Stimulated activated CD4-positive, alpha-beta T cell treated with anti-CD3 and anti-CD28 coated beads, Interleukin-2, amount 100 ng/mL, for 48 hours (primary cell): ENCODE data around the gene LAMA2.
"Not testable (repeated sequence)": the region's sequence is repeated elsewhere in the genome, so short reads cannot be mapped to it uniquely, and the experiment has no call there.

Experiments
- DNase-seq, 2 donors: peaks; one replicate each; pipeline ENCODE4 v3.0.0-alpha.2; 2020

Gene LAMA2

DNA sequence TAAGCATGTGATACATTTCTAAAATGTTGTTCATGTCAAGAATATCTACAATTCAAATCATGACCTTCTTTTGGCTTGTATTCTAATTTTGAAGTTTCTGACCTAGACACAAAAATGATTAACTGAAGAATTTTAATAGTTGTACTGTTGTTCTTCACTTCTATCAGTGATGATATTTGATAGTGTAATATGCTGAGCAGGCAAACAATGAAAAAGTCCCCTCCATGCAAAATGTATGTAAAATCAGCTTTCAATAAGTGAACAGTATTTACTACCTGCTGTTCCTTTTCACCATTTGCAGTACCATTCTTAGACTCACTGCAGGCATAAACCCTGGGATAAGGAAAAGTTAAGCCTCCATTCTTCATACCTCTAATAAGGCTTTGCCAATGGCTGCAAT is 201.5 kb downstream of the LAMA2 start:
- no peak for DNase-seq

DNA sequence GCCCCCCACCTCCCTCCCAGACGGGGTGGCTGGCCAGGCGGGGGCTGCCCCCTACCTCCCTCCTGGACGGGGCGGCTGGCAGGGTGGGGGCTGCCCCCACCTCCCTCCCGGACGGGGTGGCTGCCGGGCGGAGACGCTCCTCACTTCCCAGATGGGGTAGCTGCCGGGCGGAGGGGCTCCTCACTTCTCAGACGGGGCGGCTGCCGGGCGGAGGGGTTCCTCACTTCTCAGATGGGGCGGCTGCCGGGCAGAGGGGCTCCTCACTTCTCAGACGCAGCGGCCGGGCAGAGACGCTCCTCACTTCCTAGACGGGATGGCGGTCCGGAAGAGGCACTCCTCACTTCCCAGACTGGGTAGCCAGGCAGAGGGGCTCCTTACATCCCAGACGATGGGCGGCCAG is 205.5 kb downstream of the LAMA2 start:
- not testable (repeated sequence) for DNase-seq

DNA sequence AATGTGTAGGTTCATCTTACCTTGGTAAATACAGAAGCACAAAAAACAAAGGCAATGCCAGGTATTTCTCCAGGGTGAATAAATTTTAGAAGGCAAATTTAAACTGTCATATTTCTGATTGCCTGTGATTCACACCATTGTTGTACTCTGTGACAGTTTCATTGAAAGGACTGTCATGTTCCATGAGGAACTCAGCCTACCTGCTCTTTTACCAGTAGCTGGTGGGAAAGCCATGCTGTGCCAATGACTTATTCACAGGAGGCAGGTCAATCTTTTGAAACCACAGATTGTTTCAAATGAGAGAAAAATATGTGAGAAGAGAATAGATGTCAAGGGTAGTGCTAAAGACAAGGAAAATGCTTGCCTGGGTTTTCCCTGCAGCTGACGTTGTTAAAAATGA is 206.4 kb downstream of the LAMA2 start:
- no peak for DNase-seq

DNA sequence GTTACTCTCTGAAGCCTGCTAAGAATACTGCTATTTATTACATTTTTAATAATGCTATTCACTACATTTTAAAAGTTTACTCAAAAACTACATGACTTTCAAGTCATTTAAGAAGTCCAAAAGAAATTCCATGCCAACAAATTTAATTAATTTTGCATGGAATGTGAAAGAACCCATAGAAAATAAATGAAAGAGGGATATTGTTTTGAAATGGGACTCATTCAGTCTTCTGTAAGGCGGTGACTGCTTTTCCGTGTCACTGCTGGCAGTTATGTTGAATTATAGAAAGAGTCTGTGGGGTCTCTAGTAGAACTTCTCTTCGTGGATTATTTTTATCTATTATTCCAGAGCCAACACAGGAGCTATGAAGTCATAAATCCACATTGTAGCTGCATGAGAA is 211.2 kb downstream of the LAMA2 start:
- DNase-seq: no peak

DNA sequence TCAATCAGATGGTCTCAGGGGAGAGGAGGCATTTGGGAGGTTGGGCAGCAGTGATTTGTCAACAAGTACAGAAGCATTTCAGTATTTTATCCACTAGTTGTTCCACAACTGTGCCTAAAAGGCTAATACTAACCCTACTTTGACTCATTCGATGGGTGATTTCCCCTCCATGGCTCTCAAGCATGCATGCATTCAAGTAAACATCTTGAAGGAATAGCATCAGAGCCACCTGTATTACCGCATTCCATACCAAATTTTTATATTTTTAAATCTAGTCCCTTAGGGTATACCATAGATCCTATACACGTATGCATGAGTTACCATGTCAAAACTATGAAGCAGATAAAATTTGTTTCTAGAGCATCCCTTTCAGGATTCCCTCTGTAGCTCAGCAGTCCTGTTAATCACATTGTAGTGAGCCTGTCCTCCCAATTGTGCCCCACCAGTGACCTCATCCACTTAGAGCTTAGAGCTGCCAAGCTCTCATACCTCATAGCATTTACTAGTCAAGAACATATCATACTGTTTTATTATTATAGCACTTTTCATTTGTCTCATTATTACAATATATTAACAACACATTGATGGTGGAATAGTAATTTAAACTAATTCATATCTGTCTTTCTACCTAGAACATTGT is 213.8 kb downstream of the LAMA2 start:
- DNase-seq: no peak

DNA sequence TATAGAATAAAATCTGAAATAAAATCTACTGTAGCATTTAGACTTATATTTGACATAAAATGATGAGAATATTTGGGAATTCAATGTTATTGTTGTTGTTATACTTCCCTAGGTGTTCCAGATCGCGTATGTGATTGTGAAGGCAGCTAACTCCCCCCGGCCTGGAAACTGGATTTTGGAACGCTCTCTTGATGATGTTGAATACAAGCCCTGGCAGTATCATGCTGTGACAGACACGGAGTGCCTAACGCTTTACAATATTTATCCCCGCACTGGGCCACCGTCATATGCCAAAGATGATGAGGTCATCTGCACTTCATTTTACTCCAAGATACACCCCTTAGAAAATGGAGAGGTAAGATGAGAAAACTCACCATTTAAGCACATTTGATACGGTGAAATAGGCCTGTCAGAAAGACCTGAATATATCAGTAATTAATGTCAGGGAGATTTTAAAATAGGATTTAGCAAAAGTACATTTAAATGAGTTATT is 215.2 kb downstream of the LAMA2 start:
- no peak for DNase-seq

DNA sequence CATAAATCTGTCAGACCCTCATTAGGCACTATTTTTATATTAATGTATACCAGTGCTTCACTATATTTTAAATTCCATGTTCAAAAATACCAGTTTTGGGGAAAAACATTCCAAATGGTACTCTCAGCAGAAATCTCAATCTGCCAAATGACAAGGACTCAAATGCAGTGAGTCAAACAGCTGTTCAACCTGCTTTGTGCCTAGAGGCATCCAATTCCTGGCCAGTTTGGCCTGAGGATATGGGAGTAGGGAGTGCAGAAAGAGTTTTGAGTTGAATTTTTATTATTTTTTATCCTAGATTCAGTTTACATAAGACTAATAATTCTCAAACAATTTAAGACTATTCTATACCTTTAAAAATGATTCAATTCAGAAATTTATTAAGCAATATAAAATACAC is 216.8 kb downstream of the LAMA2 start:
- no peak for DNase-seq

DNA sequence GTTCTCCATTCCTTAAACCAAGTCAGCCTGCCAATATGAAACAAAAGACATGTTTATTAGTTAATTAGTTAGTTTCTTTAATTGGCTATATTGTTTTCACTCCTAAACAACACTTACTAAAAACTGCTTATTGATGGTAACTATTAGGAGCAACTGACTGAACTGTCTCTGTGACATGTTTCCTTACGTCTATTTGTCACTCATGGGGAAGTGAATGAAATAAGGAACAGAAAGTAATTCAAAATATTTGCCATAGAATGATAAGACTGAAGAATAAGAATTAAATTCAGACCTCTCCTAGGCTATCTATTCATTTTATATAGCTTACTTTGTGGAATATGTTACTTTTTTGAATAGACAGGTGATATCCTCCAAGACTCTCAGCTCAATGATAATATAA is 217.2 kb downstream of the LAMA2 start:
- DNase-seq: no peak

DNA sequence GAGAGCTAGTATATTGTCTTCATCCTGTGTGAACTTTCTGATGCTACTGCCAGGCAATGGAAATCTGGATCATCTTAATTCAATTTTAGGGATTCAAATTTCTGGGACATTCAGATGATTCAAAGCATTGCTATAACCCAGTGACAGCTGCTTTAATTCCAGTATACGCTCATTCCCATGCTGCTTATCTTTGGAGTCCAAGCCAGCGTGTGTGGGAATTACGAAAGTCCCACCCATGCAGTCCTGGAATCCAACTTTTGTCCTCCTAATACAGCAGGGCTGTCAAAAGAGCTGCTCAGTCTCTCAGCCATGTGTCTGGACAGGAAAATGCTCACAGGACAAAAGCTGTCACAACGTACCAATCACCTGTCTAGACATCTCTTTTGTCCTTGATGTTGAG is 219.8 kb downstream of the LAMA2 start:
- DNase-seq: no peak

DNA sequence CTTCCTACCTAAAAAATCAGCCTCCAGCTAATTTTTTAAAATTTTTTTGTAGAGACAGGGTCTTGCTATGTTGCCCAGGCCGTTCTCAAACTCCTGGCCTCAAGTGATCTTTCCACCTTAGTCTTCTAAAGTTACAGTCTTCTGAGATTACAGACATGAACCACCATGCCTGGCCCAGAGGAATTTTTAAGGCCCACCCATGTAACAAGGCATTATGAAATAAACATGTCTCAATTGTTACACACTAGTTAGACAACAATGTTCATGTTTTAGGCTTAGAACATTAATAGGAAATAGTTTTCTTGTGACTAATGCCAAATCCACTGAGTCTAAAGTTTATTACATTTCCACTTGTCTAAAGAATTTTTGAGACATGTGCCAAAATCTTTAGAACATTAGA is 221.2 kb downstream of the LAMA2 start:
- no peak for DNase-seq

DNA sequence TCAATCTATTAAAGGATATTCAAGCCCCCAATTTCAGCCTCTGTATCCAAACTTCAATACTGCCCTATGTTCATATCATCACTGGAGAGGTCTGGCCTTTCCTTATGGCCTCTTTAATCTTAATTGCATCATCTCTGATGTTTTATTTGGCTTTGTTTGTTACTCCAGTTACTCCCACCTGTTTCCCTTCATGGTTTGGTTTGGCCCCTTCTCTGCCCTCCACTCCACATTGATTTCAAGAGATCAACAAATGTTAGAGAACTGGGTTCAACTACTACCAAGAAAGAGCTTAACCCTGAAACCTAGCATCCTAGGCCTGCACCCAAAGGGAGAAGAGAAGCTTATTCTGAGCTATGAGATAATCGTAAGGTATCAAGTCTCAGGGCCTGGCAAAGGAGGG is 221.6 kb downstream of the LAMA2 start:
- DNase-seq: no peak

DNA sequence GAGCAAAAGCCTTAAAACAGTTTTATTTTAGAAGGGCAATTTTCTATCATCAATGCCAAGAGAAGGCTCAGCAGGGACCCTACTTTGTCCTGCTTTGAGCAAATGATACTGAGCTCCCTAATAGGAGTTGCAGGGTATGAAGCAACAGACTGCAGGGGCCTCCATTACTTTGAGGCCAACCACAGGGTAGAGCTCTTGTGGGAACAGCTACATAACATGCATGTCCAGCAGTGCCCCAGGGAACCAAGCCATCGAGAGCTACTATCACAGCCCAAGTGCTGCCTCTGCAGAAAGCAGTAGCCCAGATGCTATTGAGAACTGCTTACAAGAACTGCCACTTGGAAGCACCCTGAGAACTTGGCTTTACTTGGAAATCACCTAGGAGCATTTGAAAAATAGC is 222.1 kb downstream of the LAMA2 start:
- DNase-seq: no peak

DNA sequence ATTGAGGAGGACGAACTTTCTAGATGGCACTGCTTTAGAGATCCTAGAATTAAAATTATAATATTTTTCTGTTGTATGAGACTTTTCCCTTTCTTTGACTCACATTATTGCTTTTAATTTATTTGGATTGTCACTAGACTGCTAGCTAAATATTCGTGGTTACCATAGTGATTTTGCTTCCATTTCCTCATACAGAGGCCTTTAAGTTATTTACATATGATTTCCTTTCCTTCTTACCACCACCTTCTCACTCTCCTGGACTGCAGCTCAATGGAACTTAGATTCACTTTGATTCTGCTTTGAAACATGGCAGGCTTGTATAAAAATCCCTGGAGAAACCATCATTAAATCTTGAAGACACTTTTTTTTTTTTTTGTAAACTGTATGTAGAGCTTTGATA is 222.9 kb downstream of the LAMA2 start:
- no peak for DNase-seq

DNA sequence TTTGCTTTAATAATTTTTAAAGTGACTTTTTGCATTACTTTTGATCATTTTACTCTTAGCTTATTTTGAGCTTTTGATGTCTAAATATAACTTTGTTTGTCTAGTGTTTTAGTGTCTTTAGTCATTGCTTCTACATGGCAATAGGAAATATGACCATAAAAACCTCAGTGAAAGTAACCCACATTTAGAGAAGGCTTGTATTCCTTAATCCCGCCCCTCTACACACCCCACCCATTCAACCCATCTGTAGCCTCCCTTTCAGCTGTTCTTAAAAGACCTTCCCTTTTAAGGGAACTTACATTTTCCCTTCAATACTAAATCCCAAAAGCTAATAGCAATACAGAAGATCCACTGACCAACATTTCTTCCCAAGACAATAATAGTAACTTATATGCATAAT is 225.4 kb downstream of the LAMA2 start:
- no peak for DNase-seq

DNA sequence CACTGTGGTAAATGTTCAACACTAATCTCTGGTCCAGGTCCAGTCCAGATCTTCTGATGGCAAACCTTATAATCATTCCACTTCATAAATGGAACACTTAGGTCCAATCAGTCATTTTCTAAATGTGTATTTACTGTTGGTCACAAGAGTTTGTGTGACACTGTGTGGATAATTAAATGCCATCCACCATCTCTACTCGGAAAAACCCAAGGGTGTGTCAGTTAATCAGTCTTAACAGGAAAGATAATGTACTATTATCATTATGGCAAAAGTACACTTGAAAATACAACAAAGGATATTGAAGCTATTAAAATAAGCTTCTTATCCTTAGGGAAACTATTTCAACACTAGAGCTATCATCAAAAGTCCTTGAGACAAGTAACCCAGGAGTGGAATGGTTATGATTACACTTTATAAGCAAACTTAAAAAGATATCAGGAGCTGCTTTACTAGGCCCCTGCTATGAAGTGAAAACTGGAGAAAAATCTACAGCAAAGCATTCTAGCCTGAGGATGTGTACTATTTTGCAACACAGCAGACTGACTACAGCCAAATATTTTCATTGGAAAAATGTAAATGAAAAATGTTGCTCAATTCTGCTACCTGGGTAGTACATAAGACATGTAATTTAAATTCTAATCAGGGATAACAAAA is 227.9 kb downstream of the LAMA2 start:
- DNase-seq: no peak

DNA sequence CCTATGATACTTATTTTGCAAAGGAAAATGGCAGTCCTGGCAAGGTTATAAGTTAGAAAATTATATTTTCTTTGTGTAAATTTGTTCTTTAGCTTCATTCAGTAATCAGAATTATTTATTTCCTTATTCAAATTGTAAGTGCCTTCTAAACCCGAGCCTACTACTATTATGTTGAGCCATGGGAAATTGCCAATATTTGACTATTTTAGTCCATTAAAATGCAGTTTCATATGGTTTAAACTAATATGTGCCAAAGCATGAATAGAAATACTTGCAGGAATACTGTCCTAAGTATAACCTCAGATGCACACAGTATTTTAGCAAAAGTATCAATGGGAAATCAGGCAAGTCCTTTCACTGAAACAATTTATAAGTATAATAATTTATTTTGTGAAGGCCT is 228.4 kb downstream of the LAMA2 start:
- no peak for DNase-seq

DNA sequence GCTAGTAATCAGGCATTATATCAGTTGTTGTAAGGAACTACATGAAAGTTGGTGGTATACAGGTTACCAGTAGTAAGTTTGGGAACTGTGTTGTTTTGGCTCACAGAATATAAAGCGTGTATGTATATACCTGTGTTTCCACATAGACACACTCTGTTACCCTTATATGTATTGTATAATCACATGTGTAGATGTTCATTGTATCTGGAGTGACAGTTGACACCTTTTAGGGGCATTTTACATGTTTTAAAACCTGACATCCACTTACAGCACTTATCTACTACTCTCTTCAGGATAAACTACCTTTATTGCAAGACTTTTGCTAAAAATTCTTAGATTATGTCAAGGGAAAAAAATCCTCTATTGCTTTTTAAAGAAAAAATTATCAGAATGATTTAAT is 228.9 kb downstream of the LAMA2 start:
- DNase-seq: no peak

DNA sequence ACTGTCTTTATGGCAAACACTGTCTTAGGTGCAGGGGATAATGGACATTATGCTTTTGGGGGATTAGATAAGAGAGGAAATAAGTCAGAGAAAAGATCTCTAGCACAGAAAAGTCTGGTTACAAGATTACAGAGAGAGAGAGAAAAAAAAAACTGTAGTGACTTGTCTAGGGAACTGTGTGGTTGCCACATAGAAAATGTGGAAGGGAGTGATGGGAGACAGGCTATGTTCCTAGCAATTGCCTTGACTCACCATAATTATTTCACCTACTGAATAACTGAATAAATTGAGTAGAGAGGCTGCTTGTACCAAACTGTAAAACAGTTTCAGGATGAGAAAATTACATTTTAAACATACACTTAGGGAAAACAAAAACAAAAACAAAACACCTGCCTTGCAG is 229.7 kb downstream of the LAMA2 start:
- no peak for DNase-seq

DNA sequence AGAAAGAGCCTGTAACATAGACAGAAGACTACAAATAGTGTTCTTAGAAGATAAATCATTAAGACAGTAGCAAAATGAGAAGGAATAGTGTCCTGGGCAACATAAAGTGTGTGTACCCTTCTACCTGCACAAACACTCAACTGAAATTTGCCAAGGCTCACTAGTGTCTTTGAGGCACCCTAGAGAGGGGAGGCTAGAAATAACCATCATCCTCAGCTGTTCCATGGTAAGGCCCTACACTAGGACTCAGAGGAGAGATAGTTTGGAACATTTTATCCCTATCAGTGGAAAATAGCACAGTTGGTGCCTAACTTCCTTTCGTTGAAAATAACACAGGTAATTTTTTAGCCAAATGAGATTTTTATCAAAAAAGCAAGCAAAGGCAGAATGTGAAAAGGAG is 230.7 kb downstream of the LAMA2 start:
- DNase-seq: no peak

DNA sequence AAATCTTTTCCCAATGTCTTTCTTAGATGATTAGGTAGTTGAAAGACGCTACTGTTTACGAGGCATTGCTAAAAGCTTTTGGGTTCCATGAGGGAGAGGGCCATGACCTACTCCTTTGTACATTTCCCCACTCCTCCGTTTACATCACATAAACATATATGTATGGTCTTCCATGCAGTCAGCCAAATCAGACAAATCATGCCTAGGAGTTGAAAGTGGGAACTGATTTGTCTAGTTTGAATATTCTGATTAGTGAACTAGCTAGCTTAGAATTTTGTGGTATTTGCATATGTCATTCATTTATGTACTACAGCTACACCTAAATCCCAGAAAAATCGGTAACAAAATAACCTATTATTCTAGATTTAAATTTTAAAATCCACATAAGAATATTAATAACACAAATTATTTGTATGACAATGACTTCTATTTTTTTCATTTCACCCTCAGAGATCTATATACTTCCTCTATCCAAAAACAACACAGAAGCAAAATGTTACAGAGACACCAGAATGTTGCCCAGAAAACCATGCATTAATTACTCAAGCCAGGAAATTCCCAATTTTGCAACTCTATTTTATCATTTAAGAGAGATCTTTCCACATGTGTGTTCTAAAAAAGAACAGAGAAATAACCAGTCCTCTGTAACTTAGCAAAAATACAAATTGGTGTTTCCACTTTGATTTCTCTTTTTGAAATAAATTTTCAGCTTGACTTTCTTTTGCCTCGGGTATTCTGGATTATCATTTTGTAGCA is 231.9 kb downstream of the LAMA2 start:
- no peak for DNase-seq

DNA sequence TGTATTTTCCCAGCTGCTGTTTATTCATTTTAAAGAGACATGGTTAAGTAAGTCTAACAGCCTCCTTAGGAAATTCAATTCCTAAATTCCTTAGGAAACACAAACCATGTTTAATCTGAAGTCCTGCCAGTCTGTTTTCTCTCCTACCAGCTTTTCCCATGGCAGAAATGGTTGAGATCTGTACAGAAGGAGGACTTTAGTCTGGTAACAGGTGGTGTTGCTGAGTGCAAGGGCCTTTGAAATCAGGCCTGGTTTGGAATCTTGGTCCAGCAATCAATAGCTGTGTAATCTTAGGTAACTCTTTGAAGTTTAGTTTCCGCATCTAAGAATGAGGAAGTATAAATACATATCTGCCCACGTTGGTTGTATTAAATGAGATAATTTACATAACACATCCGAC is 232.5 kb downstream of the LAMA2 start:
- no peak for DNase-seq

DNA sequence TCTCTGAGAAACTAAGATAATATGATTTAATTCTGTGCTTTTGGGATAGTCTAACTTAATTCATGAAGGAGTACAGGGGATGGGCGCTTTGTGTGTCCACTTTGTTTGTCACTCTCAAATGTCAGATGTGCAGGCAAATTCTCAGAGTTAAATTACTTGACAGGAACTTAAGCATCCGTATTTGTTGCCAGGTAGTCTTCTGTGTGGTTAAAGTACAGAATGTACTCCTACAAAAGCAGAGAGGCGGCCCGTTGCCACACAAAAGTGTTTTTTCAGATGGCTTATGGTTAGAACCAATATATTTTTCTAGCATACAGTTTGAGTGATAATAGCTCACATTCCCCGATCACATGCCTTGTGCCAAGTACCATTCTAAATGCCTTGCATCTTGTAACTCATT is 234.4 kb downstream of the LAMA2 start:
- no peak for DNase-seq

DNA sequence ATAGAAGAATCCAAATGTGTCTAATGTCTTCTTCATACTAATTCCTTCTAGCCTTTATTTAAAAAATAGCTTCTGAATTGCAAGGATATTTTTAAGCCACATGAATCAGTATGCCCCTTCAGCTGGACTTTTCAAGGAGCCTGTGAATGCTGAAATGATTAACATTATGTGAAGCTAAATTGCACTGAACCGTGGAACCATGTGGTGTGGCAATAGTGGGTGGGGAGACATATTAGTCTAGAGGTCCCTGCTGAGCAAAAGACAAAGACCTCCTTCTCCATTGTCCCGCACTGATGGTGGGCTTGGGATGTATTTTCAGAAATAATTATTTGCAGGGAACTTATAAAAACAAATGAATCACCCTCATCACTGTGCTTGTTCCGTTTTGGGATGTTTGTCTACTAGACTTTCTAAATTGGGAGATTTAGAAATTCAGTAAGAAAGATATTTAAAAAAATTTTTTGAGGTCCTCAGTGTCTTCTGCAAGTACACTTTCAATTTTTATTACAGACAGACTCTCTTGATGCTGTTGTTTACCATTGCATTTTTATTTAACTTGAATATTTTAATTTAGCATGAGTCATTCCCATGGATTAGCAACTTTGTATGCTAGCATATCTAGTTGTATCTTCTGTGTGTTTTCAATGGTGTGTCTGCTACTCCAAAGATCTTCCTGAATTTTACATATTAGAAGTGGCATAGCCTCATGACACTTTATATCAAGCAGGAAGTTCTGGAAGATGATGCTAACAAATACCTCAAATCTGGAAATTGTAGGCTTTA is 238.1 kb downstream of the LAMA2 start:
- no peak for DNase-seq

DNA sequence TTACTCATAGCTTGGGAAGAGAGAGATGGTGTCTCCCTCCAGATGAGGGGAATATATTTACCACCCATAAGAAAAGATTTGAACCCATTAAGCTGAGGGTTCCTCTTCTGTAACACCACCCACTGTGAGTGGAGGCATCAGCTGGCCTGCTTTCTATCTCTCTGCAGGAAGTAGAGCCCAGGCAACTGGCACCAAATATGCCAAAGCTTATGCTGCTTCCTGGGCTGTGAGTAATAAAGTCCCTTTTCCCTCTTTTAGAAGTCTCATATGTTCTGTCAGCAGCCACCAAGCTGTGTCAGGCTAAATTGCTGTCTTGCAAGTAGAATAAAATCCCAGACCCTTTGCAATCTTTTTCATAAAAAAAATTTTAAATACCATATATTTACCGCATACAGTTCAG is 241.4 kb downstream of the LAMA2 start:
- DNase-seq: no peak
